ENCODE data around the gene MXD1.

- TF ChIP-seq CTCF (conservative IDR thresholded peaks at IDR 0.05; ENCODE audit: low read depth in 2 of 2) (no peak), CREB1 (CRISPR knock-in tag; IDR thresholded peaks at IDR 0.05; ENCODE audit: low read depth) (no peak), EZH2 (IDR thresholded peaks at IDR 0.05; ENCODE audit: low read depth, unreplicated experiment) (no peak), EZH2phosphoT487 (IDR thresholded peaks at IDR 0.05; ENCODE audit: unreplicated experiment) (no peak)
Measured at GRCh38 chr2:69888451-69888850, 26.5 kb upstream of the MXD1 start.

All from GM23338 (cell line).